ENCODE measurements around the gene HACD2. TPM values are rescaled to one million over a fixed set of nuclear protein-coding genes. Genes with fewer than 3 reads are reported as not detected.

HACD2 gene
- total RNA-seq, 2 experiments from 2014 or later: 12.1 to 13.3 TPM

DNA sequence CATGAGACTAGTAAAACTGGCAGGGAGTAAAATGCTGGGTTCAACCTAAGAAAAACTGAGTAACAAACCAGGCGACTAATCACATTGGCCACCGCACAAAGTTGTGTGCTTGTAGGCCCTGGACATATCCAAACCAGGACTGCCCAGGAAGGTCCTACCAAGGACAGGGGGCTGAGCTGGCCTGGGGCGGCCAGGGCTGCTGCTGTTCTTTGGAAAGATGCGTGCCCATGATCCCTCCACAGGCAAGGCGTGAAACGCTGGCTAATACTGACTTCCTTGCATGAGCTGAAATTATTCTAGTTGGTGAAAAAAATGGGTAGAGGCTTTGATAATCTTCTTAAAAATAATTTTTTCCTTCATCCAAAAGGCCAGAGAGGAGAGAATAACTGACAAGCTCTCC lies 79.0 kb downstream of the HACD2 start:
- DNase-seq: no peak
- TF ChIP-seq, protein P1, sequence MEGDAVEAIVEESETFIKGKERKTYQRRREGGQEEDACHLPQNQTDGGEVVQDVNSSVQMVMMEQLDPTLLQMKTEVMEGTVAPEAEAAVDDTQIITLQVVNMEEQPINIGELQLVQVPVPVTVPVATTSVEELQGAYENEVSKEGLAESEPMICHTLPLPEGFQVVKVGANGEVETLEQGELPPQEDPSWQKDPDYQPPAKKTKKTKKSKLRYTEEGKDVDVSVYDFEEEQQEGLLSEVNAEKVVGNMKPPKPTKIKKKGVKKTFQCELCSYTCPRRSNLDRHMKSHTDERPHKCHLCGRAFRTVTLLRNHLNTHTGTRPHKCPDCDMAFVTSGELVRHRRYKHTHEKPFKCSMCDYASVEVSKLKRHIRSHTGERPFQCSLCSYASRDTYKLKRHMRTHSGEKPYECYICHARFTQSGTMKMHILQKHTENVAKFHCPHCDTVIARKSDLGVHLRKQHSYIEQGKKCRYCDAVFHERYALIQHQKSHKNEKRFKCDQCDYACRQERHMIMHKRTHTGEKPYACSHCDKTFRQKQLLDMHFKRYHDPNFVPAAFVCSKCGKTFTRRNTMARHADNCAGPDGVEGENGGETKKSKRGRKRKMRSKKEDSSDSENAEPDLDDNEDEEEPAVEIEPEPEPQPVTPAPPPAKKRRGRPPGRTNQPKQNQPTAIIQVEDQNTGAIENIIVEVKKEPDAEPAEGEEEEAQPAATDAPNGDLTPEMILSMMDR (IDR thresholded peaks at IDR 0.05): no peak
- Histone ChIP-seq H3K4me3 (ENCODE audit: low read length) (no peak overlapping the region), H3K27me3 (ENCODE audit: control insufficient read depth in 1 of 2, insufficient read depth in 2 of 2, low read length in 2 of 2) (no peaks in the 10 kb centered on the region), H3K9me3 (ENCODE audit: control insufficient read depth in 1 of 2, insufficient read depth in 1 of 2, low read length in 2 of 2) (no peaks in the 10 kb centered on the region), H3K36me3 (ENCODE audit: insufficient read depth, low read length) (peaks cover 9% of the 10 kb centered on the region), H3K4me1 (ENCODE audit: insufficient read depth, low read length) (no peaks in the 10 kb centered on the region), H3K27ac (ENCODE audit: low read depth in 1 of 2, low read length in 2 of 2) (no peak overlapping the region)
- intact Hi-C loops (cut with DNase I, micrococcal nuclease): no loop called here
- H3K9me3 Mint-ChIP-seq: no peaks in the 10 kb centered on the region
- no peaks in the 10 kb centered on the region for H3K4me1 Mint-ChIP-seq (ENCODE audit: low read depth)
- H3K27ac Mint-ChIP-seq: no peak overlapping the region
- POLR2A ChIA-PET: no interaction called here
- H3K4me3 Mint-ChIP-seq: no peak overlapping the region
- CTCF ChIA-PET: no interaction called here
- H3K27me3 Mint-ChIP-seq: no peaks in the 10 kb centered on the region
- peaks cover 35% of the 10 kb centered on the region for H3K36me3 Mint-ChIP-seq (ENCODE audit: low read depth)
- no peak for ATAC-seq (ENCODE audit: poor library complexity)

DNA sequence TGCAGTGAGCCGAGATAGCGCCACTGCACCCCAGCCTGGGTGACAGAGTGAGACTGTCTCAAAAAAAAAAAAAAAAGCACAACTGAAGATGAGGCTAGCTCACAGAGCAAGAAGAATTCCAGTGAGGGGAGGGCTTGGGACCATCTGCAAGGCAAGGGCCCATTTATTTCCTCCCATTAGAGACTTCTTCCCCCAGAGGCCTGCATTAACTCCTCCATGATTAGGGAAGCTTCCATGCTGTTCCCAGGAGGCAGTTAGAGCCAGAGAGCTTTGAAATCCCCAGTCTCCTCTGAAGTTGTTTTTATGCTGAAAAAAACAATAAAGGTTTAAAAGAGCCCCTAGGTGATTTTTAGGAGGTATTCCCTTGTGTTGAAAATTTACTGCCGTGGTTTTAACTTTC lies 81.7 kb downstream of the HACD2 start:
- H3K4me1 ChIP-seq (ENCODE audit: insufficient read depth, low read length): no peaks in the 10 kb centered on the region
- Mint-ChIP-seq H3K27ac (no peak overlapping the region), H3K27me3 (no peaks in the 10 kb centered on the region), H3K9me3 (no peaks in the 10 kb centered on the region), H3K36me3 (ENCODE audit: low read depth) (peaks cover 53% of the 10 kb centered on the region), H3K4me3 (no peak overlapping the region), H3K4me1 (ENCODE audit: low read depth) (no peaks in the 10 kb centered on the region)
- TF ChIP-seq, protein P1 (IDR thresholded peaks at IDR 0.05): no peak
- ChIA-PET POLR2A (no interaction called here), CTCF (no interaction called here)
- ATAC-seq (ENCODE audit: poor library complexity) (no peak), DNase-seq (no peak)
- no peaks in the 10 kb centered on the region for H3K9me3 ChIP-seq (ENCODE audit: control insufficient read depth in 1 of 2, insufficient read depth in 1 of 2, low read length in 2 of 2)
- no peak overlapping the region for H3K4me3 ChIP-seq (ENCODE audit: low read length)
- H3K27me3 ChIP-seq (ENCODE audit: control insufficient read depth in 1 of 2, insufficient read depth in 2 of 2, low read length in 2 of 2): no peaks in the 10 kb centered on the region
- no peak overlapping the region for H3K27ac ChIP-seq (ENCODE audit: low read depth in 1 of 2, low read length in 2 of 2)
- intact Hi-C loops (cut with DNase I, micrococcal nuclease): no loop called here
- H3K36me3 ChIP-seq (ENCODE audit: insufficient read depth, low read length): peaks cover 28% of the 10 kb centered on the region

DNA sequence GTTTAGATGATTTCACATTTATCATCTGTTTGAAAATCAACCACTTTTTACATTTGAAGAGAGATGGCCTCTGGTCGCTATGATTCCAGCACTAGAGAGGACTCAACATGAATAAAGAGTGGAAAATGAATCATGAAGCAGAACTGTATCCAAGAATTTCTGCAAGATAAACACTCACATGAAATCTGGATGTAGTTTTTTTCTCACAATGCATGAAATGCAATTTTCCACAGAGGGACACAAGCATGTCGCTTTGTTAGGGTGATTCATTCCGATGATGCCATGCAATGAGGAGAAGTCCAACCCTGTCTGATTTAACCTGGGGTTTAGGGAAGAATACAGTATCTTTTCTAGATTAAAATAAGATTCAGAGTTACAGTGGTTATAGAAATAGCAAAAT lies 85.5 kb downstream of the HACD2 start:
- no peak overlapping the region for H3K4me3 ChIP-seq (ENCODE audit: low read length)
- H3K4me1 Mint-ChIP-seq (ENCODE audit: low read depth): no peaks in the 10 kb centered on the region
- peaks cover 45% of the 10 kb centered on the region for H3K36me3 ChIP-seq (ENCODE audit: insufficient read depth, low read length)
- TF ChIP-seq, protein P1 (IDR thresholded peaks at IDR 0.05): no peak
- POLR2A ChIA-PET: no interaction called here
- H3K36me3 Mint-ChIP-seq (ENCODE audit: low read depth): peaks cover 65% of the 10 kb centered on the region
- intact Hi-C loops (cut with DNase I, micrococcal nuclease): no loop called here
- ATAC-seq (ENCODE audit: poor library complexity): no peak
- no peaks in the 10 kb centered on the region for H3K9me3 Mint-ChIP-seq
- CTCF ChIA-PET: no interaction called here
- no peak overlapping the region for H3K27ac Mint-ChIP-seq
- H3K27me3 Mint-ChIP-seq: no peaks in the 10 kb centered on the region
- H3K9me3 ChIP-seq (ENCODE audit: control insufficient read depth in 1 of 2, insufficient read depth in 1 of 2, low read length in 2 of 2): no peaks in the 10 kb centered on the region
- no peaks in the 10 kb centered on the region for H3K27me3 ChIP-seq (ENCODE audit: control insufficient read depth in 1 of 2, insufficient read depth in 2 of 2, low read length in 2 of 2)
- DNase-seq: no peak
- H3K4me3 Mint-ChIP-seq: no peak overlapping the region
- no peaks in the 10 kb centered on the region for H3K4me1 ChIP-seq (ENCODE audit: insufficient read depth, low read length)
- no peak overlapping the region for H3K27ac ChIP-seq (ENCODE audit: low read depth in 1 of 2, low read length in 2 of 2)

Data from CD4-positive, alpha-beta T cell (primary cell).